Measurements from ENCODE around the gene EXOSC1. TPM values are rescaled to one million over a fixed set of nuclear protein-coding genes. Genes with fewer than 3 reads are reported as not detected.

The EXOSC1 gene
- total RNA-seq, 1 donor from 2014 or later: 36.1 TPM

GRCh38 chr10:97456686-97457065 lies 10.9 kb upstream of the EXOSC1 start:
- no peaks in the 10 kb centered on the region for H3K27me3 Mint-ChIP-seq
- no peak for TF ChIP-seq CTCF (conservative IDR thresholded peaks at IDR 0.05)
- H3K27ac Mint-ChIP-seq: no peak overlapping the region
- DNase-seq (ENCODE audit: extremely low spot score, unreplicated experiment): no peak
- H3K9me3 Mint-ChIP-seq: no peaks in the 10 kb centered on the region
- peaks cover 32% of the 10 kb centered on the region for H3K36me3 Mint-ChIP-seq
- peaks cover 5% of the 10 kb centered on the region for H3K4me1 Mint-ChIP-seq (ENCODE audit: unreplicated experiment)
- no peak overlapping the region for H3K4me3 Mint-ChIP-seq

GRCh38 chr10:97456034-97456685 lies 10.4 kb upstream of the EXOSC1 start:
- H3K4me3 Mint-ChIP-seq: no peak overlapping the region
- H3K9me3 Mint-ChIP-seq: no peaks in the 10 kb centered on the region
- TF ChIP-seq CTCF (conservative IDR thresholded peaks at IDR 0.05): no peak
- H3K36me3 Mint-ChIP-seq: peaks cover 32% of the 10 kb centered on the region
- peaks cover 5% of the 10 kb centered on the region for H3K4me1 Mint-ChIP-seq (ENCODE audit: unreplicated experiment)
- DNase-seq (ENCODE audit: extremely low spot score, unreplicated experiment): no peak
- no peak overlapping the region for H3K27ac Mint-ChIP-seq
- H3K27me3 Mint-ChIP-seq: no peaks in the 10 kb centered on the region

GRCh38 chr10:97454330-97455036 lies 8.7 kb upstream of the EXOSC1 start:
- H3K9me3 Mint-ChIP-seq: no peaks in the 10 kb centered on the region
- H3K27ac Mint-ChIP-seq: peak overlapping the region; percentile 16
- peaks cover 13% of the 10 kb centered on the region for H3K4me1 Mint-ChIP-seq (ENCODE audit: unreplicated experiment)
- no peak for DNase-seq (ENCODE audit: extremely low spot score, unreplicated experiment)
- H3K4me3 Mint-ChIP-seq: no peak overlapping the region
- peaks cover 35% of the 10 kb centered on the region for H3K36me3 Mint-ChIP-seq
- no peaks in the 10 kb centered on the region for H3K27me3 Mint-ChIP-seq
- TF ChIP-seq CTCF (conservative IDR thresholded peaks at IDR 0.05): no peak

GRCh38 chr10:97452352-97452751 lies 6.5 kb upstream of the EXOSC1 start:
- no peak for TF ChIP-seq CTCF (conservative IDR thresholded peaks at IDR 0.05)
- Mint-ChIP-seq H3K27me3 (no peaks in the 10 kb centered on the region), H3K27ac (no peak overlapping the region), H3K36me3 (peaks cover 21% of the 10 kb centered on the region), H3K4me3 (no peak overlapping the region), H3K4me1 (ENCODE audit: unreplicated experiment) (peaks cover 20% of the 10 kb centered on the region), H3K9me3 (no peaks in the 10 kb centered on the region)
- no peak for DNase-seq (ENCODE audit: extremely low spot score, unreplicated experiment)

- peaks cover 20% of the 10 kb centered on the region for H3K4me1 Mint-ChIP-seq (ENCODE audit: unreplicated experiment)
- peaks cover 18% of the 10 kb centered on the region for H3K36me3 Mint-ChIP-seq
- H3K27me3 Mint-ChIP-seq: no peaks in the 10 kb centered on the region
- no peak overlapping the region for H3K4me3 Mint-ChIP-seq
- no peaks in the 10 kb centered on the region for H3K9me3 Mint-ChIP-seq
- TF ChIP-seq CTCF (conservative IDR thresholded peaks at IDR 0.05): no peak
- no peak for DNase-seq (ENCODE audit: extremely low spot score, unreplicated experiment)
- H3K27ac Mint-ChIP-seq: no peak overlapping the region
These were observed 5.8 kb upstream of the EXOSC1 start for GRCh38 chr10:97451605-97452004.
